Right ventricle myocardium superior (tissue), 1 donor: ENCODE measurements around the gene RP9. TPM values are rescaled to one million over a fixed set of nuclear protein-coding genes. Genes with fewer than 3 reads are reported as not detected.
"Not testable (repeated sequence)": the region's sequence is repeated elsewhere in the genome, so short reads cannot be mapped to it uniquely, and the experiment has no call there.

Experiments used
- ATAC-seq: fragments of 200-7000 bp; cut with Tn5 transposase; one replicate; pipeline ENCODE4 v1.9.1; 2020; ENCODE audit warnings: mild to moderate bottlenecking; ENCODE audit not compliant: poor library complexity
- DNase-seq: peaks from one replicate; pipeline ENCODE4 v3.0.0-alpha.2; 2020
- intact Hi-C: fragments of 100-400 bp; cut with DNase I; formaldehyde crosslinking; loops from one replicate; pipeline ENCODE4 v1.11.2; 2022
- total RNA-seq: library from RNA; stranded (reverse); fragmentation: NEBNext Ultra II Directional; extraction: Animal tissue kit (Norgen Biotek cat#: 25700); gene quantifications from one replicate; pipeline ENCODE4 v1.2.1, GENCODE V29; 2021
- donor health status: DM: no; HTN: yes; CAD: no; lungs with severe emphysema.

RP9 gene
- total RNA-seq, 1 donor from 2014 or later = 20.1 TPM

DNA sequence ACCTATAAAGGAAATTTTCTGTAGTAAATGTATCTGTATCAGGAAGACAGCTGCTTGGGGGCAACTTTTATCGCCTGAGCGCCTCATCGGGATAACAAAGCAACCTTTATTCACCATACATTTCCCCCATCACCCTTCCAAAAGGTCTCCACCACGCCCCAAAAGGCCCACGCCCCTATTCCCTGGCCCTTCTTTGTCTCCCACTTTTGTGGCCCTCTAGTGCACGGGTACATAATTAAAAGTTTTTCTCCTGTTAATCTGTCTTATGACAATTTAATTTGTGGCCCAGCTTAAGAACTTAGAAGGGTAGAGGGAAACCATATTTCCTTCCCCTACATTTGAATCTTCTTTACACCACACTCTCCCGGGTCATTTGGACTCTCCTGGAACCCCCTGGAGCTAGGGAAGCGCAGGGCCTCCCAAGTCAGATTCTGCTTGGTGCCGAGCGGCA is 625 bp downstream of the RP9 start:
- intact Hi-C loops = loop anchor here (10.0 kb wide), 1 partner anchor 304 kb away; no protein-coding TSS in a partner anchor
- ATAC-seq = peak; percentile 3

DNA sequence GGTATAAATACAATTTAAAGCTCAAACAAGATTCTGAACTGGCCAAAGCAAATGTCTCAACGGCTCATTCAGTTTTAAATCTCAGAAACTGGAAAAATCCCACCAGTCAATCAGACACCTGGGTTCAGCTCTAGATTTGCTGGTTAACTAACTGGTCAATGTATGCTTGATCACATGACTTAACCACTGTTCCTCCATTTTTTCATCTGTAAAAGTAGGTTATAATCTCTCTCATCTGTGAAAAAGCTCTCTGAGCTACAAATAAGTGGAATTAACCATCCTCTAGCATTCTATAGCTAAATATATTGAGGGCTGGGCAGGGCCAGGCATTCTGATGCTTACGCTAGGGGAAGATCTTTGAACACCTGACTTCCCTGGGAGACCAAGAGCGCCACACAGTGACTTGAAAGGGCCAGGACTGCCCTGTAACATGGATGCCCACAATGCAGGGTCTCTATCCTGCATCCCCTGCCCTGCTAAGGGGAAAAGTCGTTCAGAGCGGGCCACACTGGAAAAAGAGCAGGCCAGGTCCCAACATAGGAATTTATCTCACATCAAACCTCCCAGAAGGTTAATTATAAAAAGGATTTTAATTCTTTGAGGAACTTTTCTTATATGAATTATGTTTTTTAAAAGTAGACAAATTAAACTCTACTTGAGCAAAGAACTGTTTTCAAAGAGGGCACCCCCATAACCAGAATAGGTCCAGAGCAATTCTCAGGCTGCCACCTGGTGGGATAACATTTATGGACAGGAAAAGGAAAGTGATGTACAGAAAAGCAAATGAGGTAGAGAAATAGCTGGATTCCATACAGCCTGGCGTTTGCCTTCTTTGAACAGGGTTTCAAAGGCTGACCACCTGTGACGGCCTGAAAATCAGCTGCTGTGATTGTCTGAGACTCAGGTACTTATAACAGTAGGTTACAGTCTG is 1.8 kb downstream of the RP9 start:
- ATAC-seq (peak; percentile 55), DNase-seq (no peak)
- intact Hi-C loops = loop anchor here (10.0 kb wide), 1 partner anchor 303 kb away; no protein-coding TSS in a partner anchor

More for the DNA sequence above, 625 bp downstream of the RP9 start:
- no peak for DNase-seq

DNA sequence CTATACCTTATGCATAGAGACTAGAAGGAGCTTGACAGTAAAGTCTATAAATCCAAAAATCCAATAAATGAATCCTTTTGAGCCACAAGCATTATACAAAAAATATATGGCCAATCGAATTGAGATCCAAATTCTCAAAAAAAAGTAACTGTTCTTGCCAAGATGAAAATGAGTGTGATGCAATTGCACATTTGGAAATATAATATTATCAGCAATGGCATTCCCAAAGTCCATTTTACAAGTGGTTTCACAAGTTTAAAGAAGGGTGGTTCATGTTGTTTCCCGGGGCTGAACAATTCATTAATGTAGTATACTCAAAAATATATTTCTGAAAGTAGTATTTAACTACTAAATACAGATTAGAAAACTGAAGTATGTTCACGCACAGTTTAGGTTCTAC is 7.3 kb downstream of the RP9 start:
- intact Hi-C loops = loop anchor here (10.0 kb wide), 1 partner anchor 297 kb away; no protein-coding TSS in a partner anchor
- DNase-seq = no peak
- ATAC-seq = no peak

- DNase-seq = no peak
- intact Hi-C loops = loop anchor here (10.0 kb wide), 1 partner anchor 296 kb away; no protein-coding TSS in a partner anchor
- ATAC-seq = no peak
Observed at GRCh38 chr7:33100770-33101169, 8.4 kb downstream of the RP9 start.

DNA sequence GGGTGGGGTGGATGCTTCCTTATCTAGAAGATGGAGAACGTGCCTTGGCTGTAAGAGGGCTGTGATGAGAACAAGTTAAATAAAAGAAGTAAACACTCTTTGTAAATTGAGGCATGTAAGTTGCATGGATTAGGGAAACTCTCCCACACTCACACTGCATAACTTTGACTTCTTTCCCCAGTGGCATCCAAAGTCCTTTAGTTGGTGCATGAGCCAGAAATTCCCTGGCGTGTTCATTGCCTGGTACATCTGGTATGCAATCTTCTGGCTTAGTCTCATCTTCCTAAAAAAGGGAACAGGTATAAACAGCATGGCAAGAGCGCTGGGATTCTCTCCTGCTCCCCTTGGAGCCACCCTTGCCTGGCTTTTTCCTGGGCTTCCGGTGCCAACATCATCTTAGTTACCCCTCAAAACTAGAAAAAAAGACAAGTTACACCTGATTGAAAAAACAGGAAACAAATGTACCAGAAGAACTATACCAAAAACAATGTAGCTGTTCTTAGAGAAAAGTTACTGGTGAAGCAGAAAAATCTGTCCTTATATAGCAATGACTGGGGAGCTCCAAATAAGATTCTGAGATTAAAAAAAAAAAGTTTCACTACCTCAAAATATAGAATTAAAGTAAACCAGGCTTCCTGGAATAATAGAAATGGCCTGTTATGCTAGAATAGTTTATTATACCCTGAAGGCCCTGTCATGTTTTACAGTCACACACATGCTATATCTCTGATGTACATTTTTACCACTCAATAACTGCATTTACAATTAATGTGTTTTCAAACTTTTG is 9.9 kb downstream of the RP9 start:
- DNase-seq = no peak
- peak; percentile 87 for ATAC-seq

GRCh38 chr7:33094745-33095275 is 14.4 kb downstream of the RP9 start:
- DNase-seq, ATAC-seq, intact Hi-C loops: not testable (repeated sequence)

More for the DNA sequence above, 9.9 kb downstream of the RP9 start:
- intact Hi-C loops = no loop called here

GRCh38 chr7:33093266-33093665 is 15.9 kb downstream of the RP9 start:
- intact Hi-C loops = no loop called here
- DNase-seq (no peak), ATAC-seq (no peak)

DNA sequence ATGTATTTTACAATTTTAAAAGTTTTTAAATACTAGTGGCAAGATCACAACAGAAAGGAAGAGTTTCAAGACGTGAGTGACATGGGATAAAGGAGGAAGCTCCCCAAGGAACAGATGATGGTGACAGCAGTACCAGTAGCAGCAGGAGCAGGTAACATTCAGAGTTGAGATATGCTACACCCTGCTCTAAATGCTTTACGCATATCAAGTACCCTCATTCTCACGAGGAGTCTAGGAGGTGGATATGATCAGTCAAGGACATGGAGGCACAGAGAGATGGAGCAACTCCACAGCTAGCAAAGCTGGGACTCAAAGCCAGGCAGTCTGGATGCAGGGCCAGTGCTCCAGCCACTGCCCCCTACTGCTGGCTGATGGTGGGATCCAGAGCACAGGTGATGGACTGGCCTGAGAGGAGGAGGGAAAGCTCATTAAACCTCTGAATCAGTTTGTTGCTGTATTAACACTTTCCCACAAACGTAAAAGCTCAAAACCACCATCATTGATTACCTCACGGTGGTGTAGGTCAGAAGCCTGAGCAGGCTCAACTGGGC is 17.5 kb downstream of the RP9 start:
- intact Hi-C loops = no loop called here
- ATAC-seq (no peak), DNase-seq (no peak)

DNA sequence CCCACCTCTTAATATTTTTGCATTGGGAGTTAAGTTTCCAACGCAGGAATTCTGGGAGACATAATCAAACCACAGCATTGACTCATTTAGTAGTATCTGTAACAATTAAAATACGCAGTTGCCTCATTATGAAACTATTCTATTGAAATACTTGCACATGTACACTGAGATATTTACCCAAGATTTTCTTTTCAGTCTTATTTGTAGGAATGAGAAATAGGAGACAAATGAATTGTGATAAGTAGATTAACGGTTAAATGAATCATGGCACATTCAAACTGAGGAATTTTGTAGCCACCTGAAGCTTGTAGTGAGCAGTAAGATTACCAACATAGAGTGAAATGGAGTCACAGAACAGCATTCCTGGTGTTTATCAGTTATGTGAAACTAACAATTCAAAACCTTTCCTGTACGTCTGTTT is 18.1 kb downstream of the RP9 start:
- intact Hi-C loops = no loop called here
- DNase-seq = no peak
- no peak for ATAC-seq

GRCh38 chr7:33089142-33089541 is 20.1 kb downstream of the RP9 start:
- ATAC-seq (no peak), DNase-seq (no peak)
- intact Hi-C loops = no loop called here

- peak; percentile 75 for ATAC-seq
- DNase-seq = no peak
- intact Hi-C loops = no loop called here
Observed at GRCh38 chr7:33087858-33088257, 21.3 kb downstream of the RP9 start.

GRCh38 chr7:33087356-33087755 is 21.8 kb downstream of the RP9 start:
- ATAC-seq = no peak

DNA sequence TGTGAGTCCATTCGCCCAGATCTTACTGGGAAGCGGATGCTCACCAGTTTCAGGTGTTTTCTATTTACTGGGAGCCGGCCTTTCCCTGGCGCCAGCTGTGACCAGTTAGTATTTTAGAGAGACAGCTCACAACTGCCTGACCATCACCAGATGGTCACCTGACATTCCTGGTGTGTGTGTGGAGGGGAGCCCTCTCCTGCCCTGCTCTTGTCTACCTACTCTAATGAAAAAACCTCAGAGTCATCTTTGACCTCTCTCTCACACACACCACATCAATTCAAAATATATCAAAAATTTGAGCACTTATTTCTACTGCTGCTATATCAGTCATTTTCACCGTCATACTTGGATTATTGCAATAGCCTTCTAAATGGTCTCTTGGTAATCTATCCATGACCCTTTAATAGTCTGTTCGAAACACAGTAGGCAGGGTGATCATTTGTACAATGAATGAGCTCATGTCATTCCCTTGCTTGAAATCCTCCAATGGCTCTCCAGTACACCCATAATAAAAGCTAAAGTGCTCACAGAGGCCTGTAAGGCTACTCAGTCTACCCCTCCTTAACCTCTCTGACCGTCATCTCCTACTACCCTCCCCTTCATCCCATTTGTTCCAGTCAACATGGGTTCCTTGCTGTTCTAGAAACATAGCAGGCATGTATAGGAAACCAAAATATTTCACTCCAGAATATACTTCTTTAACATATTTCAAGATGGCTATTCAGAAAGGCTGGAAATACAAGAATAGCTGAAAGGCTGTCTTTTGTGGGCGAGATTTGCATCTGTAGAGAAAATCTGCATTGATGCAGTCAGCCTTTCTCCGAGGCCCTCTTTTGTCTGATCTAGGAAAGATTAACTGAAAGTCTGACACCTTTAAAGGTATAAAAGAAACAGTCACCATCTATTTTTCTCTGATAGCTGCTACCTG is 29.2 kb downstream of the RP9 start:
- no peak for ATAC-seq
- intact Hi-C loops = no loop called here
- DNase-seq = no peak

More at GRCh38 chr7:33087356-33087755, 21.8 kb downstream of the RP9 start:
- no peak for DNase-seq
- intact Hi-C loops = no loop called here

DNA sequence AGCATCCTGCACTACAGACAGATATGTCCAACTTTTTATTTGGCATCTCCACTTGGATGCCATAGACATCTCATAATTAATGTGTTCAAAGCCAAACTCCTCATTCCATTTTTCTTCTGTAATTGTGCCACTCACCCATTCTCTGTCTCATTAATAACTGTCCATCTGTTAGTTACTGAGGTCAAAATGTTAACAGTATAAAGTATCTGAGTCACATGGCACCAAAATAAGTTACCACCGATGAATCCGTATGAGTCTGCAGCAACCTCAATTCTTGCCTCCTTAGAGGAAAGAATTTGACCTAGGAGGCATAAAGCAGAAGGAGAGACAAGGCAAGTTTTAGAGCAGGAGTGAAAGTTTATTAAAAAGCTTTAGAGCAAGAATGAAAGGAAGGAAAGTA is 30.1 kb downstream of the RP9 start:
- intact Hi-C loops = no loop called here
- no peak for DNase-seq
- ATAC-seq = no peak

GRCh38 chr7:33076737-33077136 is 32.5 kb downstream of the RP9 start:
- intact Hi-C loops = no loop called here
- no peak for DNase-seq
- ATAC-seq = no peak

DNA sequence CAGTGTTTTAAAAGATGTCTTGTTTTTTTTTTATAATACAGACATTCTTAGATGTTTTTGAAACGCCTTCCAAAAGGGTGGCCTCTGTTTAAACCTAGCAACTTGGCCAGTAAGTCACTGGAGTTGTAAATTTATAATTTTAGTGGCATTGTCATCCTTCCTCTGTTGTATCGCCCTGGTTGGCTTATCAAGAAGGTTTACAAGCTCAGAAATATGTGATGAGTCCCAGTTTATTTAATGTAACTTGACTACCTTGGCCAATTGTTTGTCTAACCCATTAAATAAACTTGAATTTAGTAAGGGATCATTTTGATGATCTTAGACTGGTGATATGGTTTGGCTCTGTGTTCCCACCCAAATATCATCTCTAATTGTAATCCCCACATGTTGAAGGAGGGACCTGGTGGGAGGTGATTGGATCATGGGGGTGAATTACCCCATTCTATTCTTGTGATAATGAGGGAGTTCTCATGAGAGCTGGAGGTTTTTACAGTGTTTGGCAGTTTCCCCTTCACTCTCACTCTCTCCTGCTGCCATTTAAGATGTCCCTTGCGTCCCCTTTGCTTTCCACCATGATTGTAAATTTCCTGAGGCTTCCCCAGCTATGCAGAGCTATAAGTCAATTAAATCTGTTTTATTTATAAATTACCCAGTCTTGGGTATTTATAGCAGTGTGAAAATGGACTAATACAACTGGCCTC is 33.2 kb downstream of the RP9 start:
- DNase-seq = no peak
- intact Hi-C loops = no loop called here
- no peak for ATAC-seq

DNA sequence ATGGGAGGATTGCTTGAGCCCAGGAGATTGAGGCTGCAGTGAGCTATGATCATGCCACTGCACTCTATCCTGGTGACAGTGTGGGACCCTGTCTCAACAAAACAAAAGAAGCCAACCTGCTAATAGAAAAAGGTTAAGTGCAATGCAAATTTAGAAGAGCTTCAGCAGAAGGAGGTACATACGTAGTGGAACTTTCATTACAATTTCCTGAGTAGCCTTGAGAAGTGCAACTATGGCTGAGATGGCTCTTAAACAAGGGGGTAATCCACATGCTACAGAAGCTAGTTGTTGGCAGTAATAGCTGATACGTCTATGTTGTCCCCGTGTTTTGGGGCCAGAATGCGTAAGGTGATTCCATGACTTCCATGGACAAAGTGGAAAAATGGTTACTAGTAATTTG is 36.0 kb downstream of the RP9 start:
- intact Hi-C loops = no loop called here
- DNase-seq (no peak), ATAC-seq (no peak)
